Hippocampal formation (tissue), 2 donors: Measurements from ENCODE around the gene LAMP1.
"Not testable (repeated sequence)": the region's sequence is repeated elsewhere in the genome, so short reads cannot be mapped to it uniquely, and the experiment has no call there.

Experiments
- DNase-seq, 2 donors: peaks; one replicate each; lab custom pipeline; 2025; lab: John Stamatoyannopoulos, UW

The LAMP1 gene

GRCh38 chr13:113356596-113356995, 59.6 kb downstream of the LAMP1 start:
- no peak for DNase-seq

GRCh38 chr13:113357529-113357928, 60.5 kb downstream of the LAMP1 start:
- DNase-seq, result no peak

DNA sequence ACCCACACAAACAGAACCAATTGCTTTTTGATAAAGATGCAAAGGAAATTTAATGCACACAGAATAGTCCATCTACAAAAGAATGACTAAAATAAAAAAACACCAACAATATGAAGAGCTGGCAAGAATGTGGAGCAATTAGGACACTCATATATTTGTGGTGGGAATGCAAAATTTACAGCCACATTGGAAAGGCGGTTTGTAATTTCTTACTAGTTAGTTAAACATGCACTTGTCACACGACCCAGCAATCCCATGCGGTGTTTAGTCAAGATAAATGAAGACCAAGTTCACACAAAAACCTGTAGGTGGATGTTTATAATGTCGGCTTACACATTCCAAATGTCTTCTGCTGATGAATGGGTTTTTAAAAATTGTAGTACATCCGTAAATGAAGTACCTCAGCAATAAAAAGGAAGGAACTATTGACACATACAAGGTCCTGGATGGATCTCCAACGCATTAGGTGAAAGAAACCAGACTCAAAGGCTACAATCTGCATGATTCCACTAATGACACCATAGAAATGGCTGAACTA, 61.7 kb downstream of the LAMP1 start:
- no peak for DNase-seq

GRCh38 chr13:113359571-113359970, 62.5 kb downstream of the LAMP1 start:
- no peak for DNase-seq

DNA sequence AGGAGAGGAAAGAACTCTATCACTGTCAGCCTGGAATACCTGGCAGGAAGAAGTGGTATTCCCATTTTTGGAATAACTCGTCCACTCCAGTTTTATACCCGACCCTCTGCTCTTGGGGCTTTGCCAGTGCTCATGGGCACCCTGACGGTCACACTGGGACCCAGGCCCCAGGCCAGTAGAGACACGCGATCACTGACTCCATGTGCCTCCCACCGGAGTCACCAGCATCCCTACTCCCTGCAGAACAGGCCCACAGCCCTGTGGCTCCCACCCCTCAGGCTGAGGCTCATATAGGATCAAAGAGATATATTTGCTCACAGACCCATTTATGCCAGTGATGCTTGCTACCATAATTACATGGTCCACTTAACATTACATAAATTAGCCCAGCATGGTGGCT, 63.4 kb downstream of the LAMP1 start:
- DNase-seq, result no peak

DNA sequence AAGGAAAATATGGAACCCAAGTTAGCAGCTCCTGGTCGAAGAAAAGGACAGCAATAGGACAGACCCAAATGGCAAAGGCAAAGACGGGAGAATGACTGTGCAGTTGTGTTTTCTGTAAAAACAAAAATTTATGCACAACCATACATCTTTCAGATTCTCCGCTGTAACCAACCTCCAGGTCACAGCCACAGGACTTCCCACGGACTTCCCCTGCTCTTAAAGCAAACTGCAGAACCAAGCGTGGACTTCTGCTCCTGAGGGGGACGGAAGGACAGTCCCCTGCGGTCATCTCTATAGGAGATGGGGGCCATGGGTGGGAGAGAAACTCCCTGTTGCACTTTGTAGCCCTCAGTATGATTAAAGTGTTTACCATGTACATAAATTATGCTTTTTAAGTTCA, 64.4 kb downstream of the LAMP1 start:
- no peak for DNase-seq

- no peak for DNase-seq
Observed at GRCh38 chr13:113364311-113364889, 67.4 kb downstream of the LAMP1 start.

GRCh38 chr13:113364901-113365582, 68.0 kb downstream of the LAMP1 start:
- DNase-seq, result no peak

- no peak for DNase-seq
Observed at GRCh38 chr13:113365583-113365970, 68.5 kb downstream of the LAMP1 start.

DNA sequence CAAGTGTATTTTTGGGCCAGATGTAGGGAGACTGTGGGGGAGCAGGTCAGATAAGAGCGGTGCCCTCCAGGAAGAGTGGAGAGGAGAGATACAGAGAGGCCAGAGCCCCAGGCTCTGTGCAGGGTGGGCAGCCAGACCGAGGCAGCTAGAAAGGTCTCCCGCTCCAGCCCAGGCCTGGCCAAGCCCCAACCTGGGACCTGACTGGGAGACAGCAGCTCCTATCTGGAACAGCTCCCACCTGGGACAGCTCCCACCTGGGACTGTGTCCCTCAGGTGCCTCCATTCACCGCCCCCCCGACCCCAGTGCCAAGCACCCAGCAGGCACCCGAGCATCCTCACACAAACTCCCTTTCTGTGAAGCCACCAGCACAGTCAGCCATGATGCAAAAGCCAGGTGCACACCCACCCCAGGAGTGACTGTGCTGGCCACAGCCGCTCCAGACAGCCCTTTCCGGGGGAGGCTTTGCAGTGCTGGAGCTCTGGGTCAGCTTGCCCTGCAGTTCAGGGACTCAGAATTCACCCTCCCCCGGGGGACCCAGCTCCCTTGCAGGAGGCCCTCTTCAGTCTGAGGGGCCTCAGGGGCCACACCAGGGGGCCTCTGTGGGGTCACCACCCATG, 69.0 kb downstream of the LAMP1 start:
- DNase-seq, result no peak

- DNase-seq, result no peak
Observed at GRCh38 chr13:113367020-113367560, 70.1 kb downstream of the LAMP1 start.

DNA sequence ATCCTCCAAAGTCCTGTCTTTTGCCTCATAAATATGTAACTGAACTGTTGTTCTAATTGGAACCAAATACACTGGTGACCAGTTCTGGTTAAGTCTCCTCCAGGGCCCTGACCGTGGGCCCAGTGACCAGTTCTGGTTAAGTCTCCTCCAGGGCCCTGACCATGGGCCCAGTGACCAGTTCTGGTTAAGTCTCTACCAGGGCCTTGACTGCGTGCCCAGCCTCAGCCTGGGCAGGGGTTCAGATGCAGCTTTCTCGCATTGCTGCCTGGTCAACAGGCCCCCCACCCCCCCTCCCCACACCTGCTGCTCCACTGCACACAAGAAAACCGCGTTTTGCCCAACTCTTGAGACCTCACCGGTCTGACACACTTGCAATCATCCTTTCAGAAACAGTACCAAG, 70.7 kb downstream of the LAMP1 start:
- no peak for DNase-seq

GRCh38 chr13:113368353-113368752, 71.3 kb downstream of the LAMP1 start:
- DNase-seq, result not testable (repeated sequence)

GRCh38 chr13:113369189-113369588, 72.2 kb downstream of the LAMP1 start:
- DNase-seq, result no peak

- no peak for DNase-seq
Observed at GRCh38 chr13:113369881-113370280, 72.8 kb downstream of the LAMP1 start.

- no peak for DNase-seq
Observed at GRCh38 chr13:113371061-113371460, 74.0 kb downstream of the LAMP1 start.

DNA sequence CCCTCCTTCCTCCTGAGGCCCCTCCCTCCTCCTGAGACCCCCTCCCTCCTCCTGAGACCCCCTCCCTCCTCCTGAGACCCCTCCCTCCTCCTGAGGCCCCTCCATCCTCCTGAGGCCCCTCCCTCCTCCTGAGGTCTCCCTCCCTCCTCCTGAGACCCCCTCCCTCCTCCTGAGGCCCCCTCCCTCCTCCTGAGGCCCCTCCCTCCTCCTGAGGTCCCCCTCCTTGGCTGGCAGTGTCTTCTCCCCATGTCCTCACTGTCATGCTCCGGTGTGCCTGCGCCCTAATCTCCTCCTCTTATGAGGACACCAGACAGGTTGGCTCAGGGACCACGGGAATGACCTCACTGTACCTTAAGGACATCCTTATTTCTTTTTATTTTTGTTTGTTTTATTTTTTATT, 74.7 kb downstream of the LAMP1 start:
- not testable (repeated sequence) for DNase-seq
